ENCODE data around the gene CAMK2A. TPM values are rescaled to one million over a fixed set of nuclear protein-coding genes. Genes with fewer than 3 reads are reported as not detected.

Gene CAMK2A
- total RNA-seq, 1 donor from 2014 or later = not detected

DNA sequence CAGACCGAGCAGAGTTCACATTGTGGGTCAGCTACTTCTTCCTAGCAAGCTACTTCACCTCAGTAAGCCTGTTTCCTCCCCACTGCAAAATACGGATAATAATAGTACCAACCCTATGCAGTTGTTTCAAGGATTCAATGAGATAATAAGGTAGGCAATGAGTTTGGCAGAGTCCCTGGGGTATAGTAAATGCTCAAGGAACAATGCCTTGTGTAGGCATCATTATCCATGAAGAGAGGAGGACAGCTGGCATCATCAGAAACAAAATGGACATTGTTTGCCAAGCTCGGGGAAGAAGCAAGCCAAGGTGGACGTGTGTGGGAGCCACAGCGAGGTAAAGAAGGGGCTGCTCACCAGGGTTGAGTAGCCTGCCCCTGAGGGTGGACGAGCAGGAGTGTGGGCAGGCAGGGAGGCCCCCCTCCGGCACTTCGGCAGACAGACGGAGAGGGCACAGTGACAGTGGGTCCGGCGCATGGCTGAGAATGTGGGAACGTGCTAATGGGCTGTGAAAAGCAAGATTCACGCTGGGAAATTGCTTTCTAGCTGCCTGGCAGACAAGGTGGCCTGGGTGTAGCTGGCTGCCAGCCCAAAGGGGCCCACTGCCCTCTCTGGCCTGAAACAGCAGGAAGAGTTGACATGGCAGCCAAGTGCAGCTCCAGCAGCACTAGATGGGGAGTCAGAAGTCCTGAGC lies 10.1 kb downstream of the CAMK2A start:
- intact Hi-C loops (cut with micrococcal nuclease) = no loop called here

- intact Hi-C loops (cut with micrococcal nuclease) = no loop called here
These were observed 10.7 kb downstream of the CAMK2A start for GRCh38 chr5:150278916-150279315.

DNA sequence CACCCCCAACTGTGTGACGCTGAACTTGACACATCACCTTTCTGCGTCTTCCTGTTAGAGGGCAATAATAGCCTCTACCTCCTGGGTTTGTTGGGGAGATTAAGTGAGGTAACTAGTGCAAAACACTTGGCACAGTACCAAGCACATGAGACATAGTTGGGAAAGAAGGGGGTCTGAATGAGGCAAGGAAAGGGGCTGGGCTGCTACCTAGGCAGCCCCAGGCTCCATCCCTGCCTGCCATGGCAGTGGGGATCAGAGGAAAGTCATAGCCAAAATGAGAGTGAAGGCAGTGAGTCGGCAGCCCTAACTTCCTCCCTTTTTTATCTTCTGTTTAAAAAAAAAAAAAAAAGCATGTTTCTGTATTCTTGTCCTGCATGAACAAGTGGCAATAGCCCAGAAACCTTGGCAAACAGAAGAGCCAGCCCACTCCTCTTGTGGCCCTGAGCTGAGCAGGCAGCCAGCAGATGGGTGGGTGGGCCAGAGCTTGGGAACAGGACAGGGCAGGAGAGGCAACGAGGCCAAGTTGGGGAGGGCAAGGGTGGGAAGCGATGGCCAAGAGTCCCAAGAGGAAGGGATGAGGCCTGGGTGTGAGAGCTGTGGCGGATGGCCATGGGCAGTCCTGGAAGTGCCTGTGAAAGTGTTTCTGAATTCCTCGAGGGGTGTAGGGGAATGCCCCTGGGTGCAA lies 11.4 kb downstream of the CAMK2A start:
- intact Hi-C loops (cut with micrococcal nuclease) = no loop called here

GRCh38 chr5:150277043-150277442 lies 12.5 kb downstream of the CAMK2A start:
- intact Hi-C loops (cut with micrococcal nuclease) = no loop called here

- intact Hi-C loops (cut with micrococcal nuclease) = loop anchor here (5.0 kb wide), 1 partner anchor 67 kb away; no protein-coding TSS in a partner anchor
These were observed 14.8 kb downstream of the CAMK2A start for GRCh38 chr5:150274811-150275210.

- intact Hi-C loops (cut with micrococcal nuclease) = loop anchor here (1.0 to 5.0 kb wide), 2 partner anchors 70 to 164 kb away; no protein-coding TSS in a partner anchor
These were observed 17.0 kb downstream of the CAMK2A start for GRCh38 chr5:150272531-150272930.

DNA sequence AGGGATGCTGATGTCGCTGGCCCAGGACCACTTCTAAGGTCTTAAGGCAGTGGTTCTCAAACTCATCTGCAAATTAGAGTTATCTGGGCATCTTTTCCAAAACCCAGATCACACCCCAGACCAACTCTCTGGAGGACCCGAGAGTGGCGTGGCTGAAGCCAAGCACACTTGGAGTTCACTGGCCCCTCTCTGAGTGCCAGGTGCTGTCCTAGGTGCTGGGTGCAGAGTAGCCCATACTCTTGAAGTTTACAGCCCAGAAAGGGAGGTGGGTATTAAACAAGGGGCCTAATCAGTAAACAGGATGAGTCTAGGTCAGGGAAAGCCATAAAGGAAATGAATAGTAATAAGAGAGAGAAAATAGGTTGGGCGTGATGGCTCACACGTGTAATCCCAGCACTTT lies 17.6 kb downstream of the CAMK2A start:
- intact Hi-C loops (cut with micrococcal nuclease) = loop anchor here (1.0 to 5.0 kb wide), 2 partner anchors 70 to 164 kb away; no protein-coding TSS in a partner anchor

DNA sequence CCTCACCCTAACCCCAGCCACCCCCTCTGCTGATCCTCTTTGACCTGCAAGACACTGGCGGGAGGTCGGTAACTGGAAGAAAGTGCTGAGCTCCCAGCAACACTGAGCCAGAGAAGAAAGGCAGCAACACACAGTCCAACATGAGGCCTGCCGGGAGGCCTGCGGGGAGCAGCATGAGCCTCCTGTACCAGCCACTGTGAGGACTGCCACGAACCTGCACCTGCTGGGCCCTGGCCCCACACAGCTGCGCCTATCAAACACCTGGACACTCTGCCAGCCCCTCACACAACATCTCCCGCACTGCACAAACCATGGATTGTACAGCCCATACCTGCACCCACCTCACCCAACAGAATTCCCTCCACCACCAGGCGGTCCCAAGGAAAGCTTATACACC lies 18.3 kb downstream of the CAMK2A start:
- intact Hi-C loops (cut with micrococcal nuclease) = loop anchor here (5.0 kb wide), 1 partner anchor 71 kb away; no protein-coding TSS in a partner anchor

DNA sequence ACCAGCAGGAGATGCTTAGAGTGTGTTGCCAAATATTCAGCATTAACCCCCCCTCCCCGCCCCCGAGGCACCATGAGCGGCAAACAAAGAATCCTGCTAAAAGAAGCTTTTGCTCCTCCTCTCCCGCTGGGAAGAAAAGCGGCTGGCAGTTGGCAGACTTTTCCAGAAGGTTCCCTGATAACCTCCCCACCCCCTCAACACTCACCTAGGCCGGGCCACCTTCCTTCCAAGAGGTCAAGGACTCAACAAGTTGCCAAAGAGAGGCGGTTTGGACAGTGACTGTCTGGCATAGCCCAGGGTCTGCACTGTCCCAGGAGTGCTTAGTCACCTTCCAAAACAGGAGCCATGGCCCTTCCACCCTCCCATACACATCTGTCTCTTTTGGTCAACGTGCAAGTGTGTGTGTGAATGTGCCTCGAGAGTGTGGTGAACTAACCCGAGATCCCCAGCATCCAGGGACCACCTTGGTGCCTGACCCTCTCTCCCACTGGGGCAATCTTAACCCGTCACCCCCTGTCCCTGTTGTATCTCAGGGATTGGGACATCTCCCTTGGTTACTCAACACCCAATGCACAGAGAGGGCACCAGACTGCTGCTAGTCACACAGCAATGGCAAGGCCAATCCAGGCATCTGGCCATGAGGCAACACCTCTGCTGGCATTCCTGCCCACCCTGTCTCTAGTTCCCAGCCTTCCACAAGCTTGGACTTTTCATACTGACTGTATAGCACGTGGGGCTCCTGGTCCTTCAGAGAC lies 18.9 kb downstream of the CAMK2A start:
- intact Hi-C loops (cut with micrococcal nuclease) = loop anchor here (5.0 kb wide), 1 partner anchor 72 kb away; no protein-coding TSS in a partner anchor

DNA sequence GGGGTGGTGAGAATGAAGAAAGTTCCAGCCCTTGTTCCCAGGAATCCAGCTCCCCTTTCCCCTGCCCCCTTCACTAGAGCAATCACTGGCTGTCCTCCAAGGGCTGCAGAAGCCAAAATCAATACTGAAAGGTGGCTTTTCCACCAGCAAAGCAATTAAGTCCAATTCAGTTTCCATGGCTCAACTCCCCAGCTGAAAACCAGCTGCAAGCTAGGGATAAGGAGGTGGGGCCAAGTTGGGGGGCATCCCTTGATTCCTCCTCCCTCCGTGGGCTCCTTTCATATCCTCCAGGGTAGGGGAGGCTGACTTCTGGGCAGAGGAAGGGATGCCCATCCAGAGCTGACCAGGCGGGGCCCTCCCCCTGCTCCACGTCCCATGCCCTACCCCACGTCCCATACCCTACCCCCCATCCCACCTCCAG lies 22.7 kb downstream of the CAMK2A start:
- intact Hi-C loops (cut with micrococcal nuclease) = no loop called here

- intact Hi-C loops (cut with micrococcal nuclease) = no loop called here
These were observed 23.6 kb downstream of the CAMK2A start for GRCh38 chr5:150265870-150266383.

- intact Hi-C loops (cut with micrococcal nuclease) = no loop called here
These were observed 24.6 kb downstream of the CAMK2A start for GRCh38 chr5:150264667-150265603.

DNA sequence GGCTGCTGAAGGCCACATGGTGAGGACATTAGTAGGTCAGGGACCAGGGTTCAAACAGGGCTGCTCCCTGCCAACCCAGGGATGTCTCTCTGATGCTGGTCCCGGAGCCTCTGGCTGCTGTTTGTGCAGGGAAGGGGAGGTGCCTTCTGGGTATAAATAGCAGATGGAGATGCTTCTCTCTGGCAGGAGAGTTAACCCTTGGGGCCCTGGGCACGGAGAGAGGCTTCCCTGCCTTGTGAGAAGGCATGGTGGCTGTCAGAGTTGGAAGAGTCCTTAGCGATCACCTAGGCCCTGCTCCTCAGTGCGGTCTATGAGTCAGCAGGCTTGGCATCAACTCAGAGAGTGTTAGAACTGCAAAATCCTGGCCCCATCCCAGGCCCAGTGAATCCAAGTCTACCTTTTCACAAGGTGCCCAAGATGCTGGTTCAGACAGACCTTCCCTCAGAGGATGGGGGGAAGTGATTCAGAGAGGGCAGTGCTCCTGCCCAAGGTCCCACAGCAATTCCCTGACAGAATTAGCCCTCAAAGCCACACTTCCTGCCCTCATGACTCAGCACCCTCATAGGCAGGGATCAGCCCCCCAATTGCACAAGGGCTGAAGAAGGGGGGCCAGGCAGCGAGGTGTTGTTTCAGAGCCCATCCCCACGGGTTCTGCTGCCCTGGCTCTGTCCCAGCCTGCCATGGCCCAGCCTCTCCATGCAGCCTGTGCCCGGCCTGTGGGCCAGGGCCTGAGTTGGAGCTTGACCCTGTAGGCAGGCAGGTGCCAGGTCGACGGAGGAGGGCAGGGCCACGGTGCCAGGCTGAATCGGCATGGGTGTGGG lies 25.6 kb downstream of the CAMK2A start:
- intact Hi-C loops (cut with micrococcal nuclease) = no loop called here

GRCh38 chr5:150263375-150263775 lies 26.2 kb downstream of the CAMK2A start:
- intact Hi-C loops (cut with micrococcal nuclease) = no loop called here

DNA sequence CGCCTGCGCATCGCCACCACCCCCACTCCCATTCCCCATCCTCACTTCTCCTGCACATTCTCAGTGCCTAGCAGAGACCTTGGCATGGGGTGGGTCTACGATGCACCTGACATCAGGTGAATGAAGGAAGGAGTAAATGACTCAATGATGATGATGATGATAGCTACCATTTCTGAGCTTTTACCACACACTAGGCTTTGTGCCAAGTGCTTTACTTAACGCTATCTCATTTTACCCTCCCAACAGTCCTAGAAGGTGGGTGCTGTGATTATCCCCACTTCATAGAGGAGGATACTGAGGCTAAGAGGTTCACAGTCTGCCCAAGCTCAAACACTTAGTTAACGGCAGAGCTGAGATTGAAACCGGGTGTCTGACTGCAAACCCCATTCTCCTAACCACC lies 27.1 kb downstream of the CAMK2A start:
- intact Hi-C loops (cut with micrococcal nuclease) = no loop called here

- intact Hi-C loops (cut with micrococcal nuclease) = no loop called here
These were observed 28.3 kb downstream of the CAMK2A start for GRCh38 chr5:150261231-150261630.

DNA sequence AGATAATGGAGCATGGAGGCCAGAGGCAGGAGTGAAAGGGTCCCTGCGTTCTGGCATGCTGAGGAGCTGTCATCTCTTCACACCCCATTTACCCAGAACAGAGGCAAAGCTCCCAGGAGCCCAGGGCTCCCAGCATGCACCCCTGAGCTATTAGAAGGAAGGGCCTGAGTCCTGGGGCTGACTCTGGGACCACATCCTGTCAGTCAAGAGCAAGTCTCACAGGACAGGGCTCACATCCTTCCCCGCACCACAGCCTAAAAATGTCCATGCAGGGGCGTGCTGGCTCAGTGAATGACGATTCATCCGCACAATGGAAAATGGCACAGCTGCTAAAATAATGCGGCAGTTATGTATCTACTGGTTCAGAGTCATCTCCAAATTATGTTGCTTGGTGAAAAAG lies 31.4 kb downstream of the CAMK2A start:
- intact Hi-C loops (cut with micrococcal nuclease) = no loop called here

- intact Hi-C loops (cut with micrococcal nuclease) = no loop called here
These were observed 32.1 kb downstream of the CAMK2A start for GRCh38 chr5:150257424-150257823.

DNA sequence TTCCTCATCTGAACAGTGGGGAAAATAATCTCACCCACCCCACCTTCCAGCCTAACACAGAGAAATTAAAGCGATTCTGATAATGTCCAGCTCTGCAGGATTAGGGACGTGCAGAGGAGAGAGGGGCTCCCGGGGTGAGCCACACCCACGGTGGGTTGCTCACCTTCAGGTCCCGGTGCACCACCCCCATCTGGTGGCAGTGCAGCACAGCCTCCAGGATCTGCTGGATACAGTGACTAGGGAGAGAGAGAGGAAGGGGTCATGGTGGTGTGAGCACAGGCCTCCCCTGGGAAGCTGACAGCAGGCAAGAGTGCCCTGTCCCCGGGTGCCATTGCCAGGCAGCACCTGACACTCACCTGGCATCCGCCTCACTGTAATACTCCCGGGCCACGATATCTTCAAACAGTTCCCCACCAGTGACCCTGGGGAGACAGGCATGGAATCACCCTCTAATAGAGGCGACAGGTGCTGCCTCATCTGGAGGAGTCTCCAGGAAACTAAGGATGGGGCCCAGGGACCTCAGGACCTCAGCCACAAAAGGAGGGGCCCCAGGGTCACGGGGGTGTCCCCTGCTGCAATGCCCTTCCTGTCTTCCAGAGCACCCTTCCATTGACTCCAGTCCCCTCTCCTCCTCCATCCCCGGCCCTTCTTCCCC lies 33.0 kb downstream of the CAMK2A start:
- intact Hi-C loops (cut with micrococcal nuclease) = no loop called here
